H1 (cell line): ENCODE data around the gene COLQ.

Experiments
- CHD2 ChIP-seq: IDR thresholded peaks from 2 replicates; pipeline ENCODE4 v1.6.1; 2012; ENCODE audit warnings: low read length, improper control_type of control experiment
- CTCF ChIP-seq, 3 experiments: IDR thresholded peaks; 1 replicate in 2 of 3; 2 replicates in 1 of 3; pipeline versions ENCODE4 v1.5.1 to v1.6.1; 2011; ENCODE audit warnings: low read length in 3 of 3, mild to moderate bottlenecking in 3 of 3, inconsistent platforms in 2 of 3, low read depth in 1 of 3, moderate library complexity in 1 of 3; ENCODE audit not compliant: insufficient read depth in 1 of 3; ENCODE audit errors: control extremely low read depth in 1 of 3
- EP300 ChIP-seq, 2 experiments: IDR thresholded peaks; 1 replicate in 1 of 2; 2 replicates in 1 of 2; pipeline ENCODE4 v1.6.1; 2011 to 2012; ENCODE audit warnings: low read depth in 2 of 2, low read length in 2 of 2, mild to moderate bottlenecking in 2 of 2, borderline replicate concordance in 1 of 2, inconsistent platforms in 1 of 2, moderate library complexity in 1 of 2
- EZH2 ChIP-seq: fragments of 200-600 bp; sonication (generic); IDR thresholded peaks from 2 replicates; pipeline ENCODE4 v1.7.1; 2012; ENCODE audit warnings: low read depth, mild to moderate bottlenecking, moderate library complexity, low read length, inconsistent platforms; ENCODE audit not compliant: severe bottlenecking
- POLR2AphosphoS5 ChIP-seq: IDR thresholded peaks from 2 replicates; pipeline ENCODE4 v1.6.1; 2011; ENCODE audit warnings: low read depth, low read length
- RAD21 ChIP-seq, 2 experiments: IDR thresholded peaks in 1 of 2; conservative IDR thresholded peaks in 1 of 2; 2 replicates each; pipeline ENCODE4 v1.6.1; 2011; ENCODE audit warnings: low read depth in 2 of 2, low read length in 2 of 2, improper control_type of control experiment in 1 of 2, inconsistent platforms in 1 of 2, mild to moderate bottlenecking in 1 of 2, moderate library complexity in 1 of 2
- RFX5 ChIP-seq: IDR thresholded peaks from 2 replicates; pipeline ENCODE4 v1.6.1; 2011; ENCODE audit warnings: low read depth, low read length, improper control_type of control experiment, borderline replicate concordance
- YY1 ChIP-seq: IDR thresholded peaks from 2 replicates; pipeline ENCODE4 v1.6.1; 2011; ENCODE audit warnings: low read depth, mild to moderate bottlenecking, low read length
- TF ChIP-seq, protein P1 (sequence below): IDR thresholded peaks from 2 replicates; pipeline ENCODE4 v1.6.1; 2011; ENCODE audit warnings: low read length, improper control_type of control experiment

DNA sequence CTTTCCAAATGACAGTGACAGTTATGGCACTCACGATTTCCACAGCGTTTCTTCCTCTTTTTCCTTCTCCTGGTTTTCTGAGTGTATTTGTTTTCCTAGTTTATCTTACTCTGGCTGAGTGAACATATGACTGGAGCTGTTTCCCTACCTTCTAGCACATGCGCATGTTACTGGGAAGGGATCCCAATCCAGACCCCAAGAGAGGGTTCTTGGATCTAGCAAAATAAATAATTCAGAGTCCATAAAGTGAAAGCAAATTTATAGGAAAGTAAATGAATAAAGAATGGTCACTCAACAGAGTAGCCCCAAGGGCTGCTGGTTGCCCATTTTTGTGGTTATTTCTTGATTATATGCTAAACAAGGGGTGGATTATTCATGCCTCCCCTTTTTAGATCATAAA lies 118.0 kb downstream of the COLQ start:
- TF ChIP-seq CTCF (IDR thresholded peaks at IDR 0.05; ENCODE audit: control extremely low read depth in 1 of 3, insufficient read depth in 1 of 3, low read depth in 1 of 3, low read length in 3 of 3), result no peak
- no peak for TF ChIP-seq CHD2
- no peak for TF ChIP-seq YY1
- TF ChIP-seq EP300 (IDR thresholded peaks at IDR 0.05; ENCODE audit: borderline replicate concordance in 1 of 2, low read depth in 2 of 2, low read length in 2 of 2), result no peak
- no peak for TF ChIP-seq RAD21 (IDR thresholded peaks at IDR 0.05 in 1 of 2, conservative IDR thresholded peaks at IDR 0.05 in 1 of 2; ENCODE audit: low read depth in 2 of 2, low read length in 2 of 2)
- no peak for TF ChIP-seq EZH2
- no peak for TF ChIP-seq RFX5
- TF ChIP-seq, protein P1, sequence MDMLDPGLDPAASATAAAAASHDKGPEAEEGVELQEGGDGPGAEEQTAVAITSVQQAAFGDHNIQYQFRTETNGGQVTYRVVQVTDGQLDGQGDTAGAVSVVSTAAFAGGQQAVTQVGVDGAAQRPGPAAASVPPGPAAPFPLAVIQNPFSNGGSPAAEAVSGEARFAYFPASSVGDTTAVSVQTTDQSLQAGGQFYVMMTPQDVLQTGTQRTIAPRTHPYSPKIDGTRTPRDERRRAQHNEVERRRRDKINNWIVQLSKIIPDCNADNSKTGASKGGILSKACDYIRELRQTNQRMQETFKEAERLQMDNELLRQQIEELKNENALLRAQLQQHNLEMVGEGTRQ, result no peak
- TF ChIP-seq POLR2AphosphoS5, result no peak
